Left ventricle myocardium inferior (tissue), 1 donor: ENCODE measurements around the gene CLIP4. TPM values are rescaled to one million over a fixed set of nuclear protein-coding genes. Genes with fewer than 3 reads are reported as not detected.

ENCODE experiments used
- DNase-seq: peaks from one replicate; pipeline ENCODE4 v3.0.0-alpha.2; 2020
- H3K27ac ChIP-seq: fragments of 200-600 bp; replicated peaks from 2 replicates; pipeline ENCODE4 v1.8.0; 2021
- H3K27me3 ChIP-seq: fragments of 200-600 bp; 2 replicates; pipeline ENCODE4 v1.8.0; 2021; ENCODE audit warnings: low read depth
- H3K36me3 ChIP-seq: fragments of 200-600 bp; 2 replicates; pipeline ENCODE4 v1.8.0; 2021
- H3K4me1 ChIP-seq: fragments of 200-600 bp; 2 replicates; pipeline ENCODE4 v1.8.0; 2021
- H3K4me3 ChIP-seq: fragments of 200-600 bp; 2 replicates; pipeline ENCODE4 v1.8.0; 2021; ENCODE audit warnings: mild to moderate bottlenecking, moderate library complexity
- H3K9me3 ChIP-seq: fragments of 200-600 bp; replicated peaks from 2 replicates; pipeline ENCODE4 v1.8.0; 2021
- CTCF ChIP-seq: fragments of 200-600 bp; IDR thresholded peaks from 2 replicates; pipeline ENCODE4 v1.8.0; 2021; ENCODE audit warnings: antibody characterized with exemption, mild to moderate bottlenecking, borderline replicate concordance
- intact Hi-C: fragments of 100-400 bp; cut with micrococcal nuclease; formaldehyde crosslinking; loops from one replicate; pipeline ENCODE4 v1.11.0; 2022
- total RNA-seq: library from RNA; stranded (reverse); fragmentation: NEBNext Ultra II Directional; extraction: Animal tissue kit (Norgen Biotek cat#: 25700); gene quantifications from one replicate; pipeline ENCODE4 v1.2.1, GENCODE V29; 2021
- donor health status: DM: no; HTN: yes; CAD: no; lungs with severe emphysema.

CLIP4 gene
- total RNA-seq, 1 donor from 2014 or later = 33.6 TPM

- Histone ChIP-seq H3K27me3 (no peaks in the 10 kb centered on the region), H3K9me3 (peaks cover 12% of the 10 kb centered on the region), H3K36me3 (peaks cover 32% of the 10 kb centered on the region), H3K4me1 (peaks cover 21% of the 10 kb centered on the region), H3K27ac (no peak overlapping the region), H3K4me3 (no peak overlapping the region)
- no peak for DNase-seq
- TF ChIP-seq CTCF = no peak
- intact Hi-C loops = no loop called here
Observed at GRCh38 chr2:29124504-29124903, 9.3 kb downstream of the CLIP4 start.

GRCh38 chr2:29129586-29130281 lies 14.5 kb downstream of the CLIP4 start:
- H3K36me3 ChIP-seq = peaks cover 28% of the 10 kb centered on the region
- DNase-seq = no peak
- peak overlapping the region; percentile 55 for H3K27ac ChIP-seq
- TF ChIP-seq CTCF = no peak
- H3K4me3 ChIP-seq = no peak overlapping the region
- no peaks in the 10 kb centered on the region for H3K27me3 ChIP-seq
- intact Hi-C loops = no loop called here
- H3K9me3 ChIP-seq = peaks cover under 1% of the 10 kb centered on the region
- H3K4me1 ChIP-seq = peaks cover 26% of the 10 kb centered on the region

- no peaks in the 10 kb centered on the region for H3K27me3 ChIP-seq
- H3K4me1 ChIP-seq = peaks cover 26% of the 10 kb centered on the region
- H3K27ac ChIP-seq = peak overlapping the region; percentile 55
- TF ChIP-seq CTCF = no peak
- peaks cover 22% of the 10 kb centered on the region for H3K36me3 ChIP-seq
- H3K9me3 ChIP-seq = no peaks in the 10 kb centered on the region
- intact Hi-C loops = no loop called here
- no peak overlapping the region for H3K4me3 ChIP-seq
- no peak for DNase-seq
Observed at GRCh38 chr2:29130295-29130694, 15.1 kb downstream of the CLIP4 start.

- Histone ChIP-seq H3K27ac (no peak overlapping the region), H3K9me3 (peaks cover 15% of the 10 kb centered on the region), H3K36me3 (peaks cover 25% of the 10 kb centered on the region), H3K4me1 (peaks cover 10% of the 10 kb centered on the region), H3K4me3 (no peak overlapping the region), H3K27me3 (no peaks in the 10 kb centered on the region)
- DNase-seq = no peak
- intact Hi-C loops = no loop called here
- no peak for TF ChIP-seq CTCF
Observed at GRCh38 chr2:29134933-29135332, 19.7 kb downstream of the CLIP4 start.

- H3K36me3 ChIP-seq = peaks cover 6% of the 10 kb centered on the region
- intact Hi-C loops = no loop called here
- no peak overlapping the region for H3K27ac ChIP-seq
- no peak for DNase-seq
- no peaks in the 10 kb centered on the region for H3K27me3 ChIP-seq
- peaks cover 15% of the 10 kb centered on the region for H3K9me3 ChIP-seq
- no peak for TF ChIP-seq CTCF
- no peak overlapping the region for H3K4me3 ChIP-seq
- no peaks in the 10 kb centered on the region for H3K4me1 ChIP-seq
Observed at GRCh38 chr2:29139152-29139551, 23.9 kb downstream of the CLIP4 start.
